GM21528 (cell line): ENCODE results near the gene CEP112.

Source experiments
- ATAC-seq: cut with Tn5 transposase; IDR thresholded peaks from one replicate; pipeline ENCODE4 v1.9.1; 2021; ENCODE audit warnings: mild to moderate bottlenecking, moderate library complexity; ENCODE audit not compliant: unreplicated experiment, low FRiP score

The CEP112 gene

GRCh38 chr17:65670667-65671371 is 521.1 kb downstream of the CEP112 start:
- no peak for ATAC-seq

- ATAC-seq, result no peak
Observed at GRCh38 chr17:65668211-65668610, 523.7 kb downstream of the CEP112 start.

- no peak for ATAC-seq
Observed at GRCh38 chr17:65667656-65668055, 524.3 kb downstream of the CEP112 start.

- no peak for ATAC-seq
Observed at GRCh38 chr17:65666876-65667321, 525.0 kb downstream of the CEP112 start.

GRCh38 chr17:65665966-65666365 is 526.0 kb downstream of the CEP112 start:
- ATAC-seq, result no peak

GRCh38 chr17:65664696-65665095 is 527.2 kb downstream of the CEP112 start:
- ATAC-seq, result no peak

- ATAC-seq, result no peak
Observed at GRCh38 chr17:65664266-65664665, 527.7 kb downstream of the CEP112 start.

GRCh38 chr17:65662196-65662595 is 529.7 kb downstream of the CEP112 start:
- no peak for ATAC-seq

GRCh38 chr17:65660947-65661346 is 531.0 kb downstream of the CEP112 start:
- ATAC-seq, result no peak

- ATAC-seq, result no peak
Observed at GRCh38 chr17:65660078-65660477, 531.9 kb downstream of the CEP112 start.

- no peak for ATAC-seq
Observed at GRCh38 chr17:65659512-65659911, 532.4 kb downstream of the CEP112 start.

GRCh38 chr17:65657251-65657828 is 534.6 kb downstream of the CEP112 start:
- no peak for ATAC-seq

- no peak for ATAC-seq
Observed at GRCh38 chr17:65656390-65657250, 535.3 kb downstream of the CEP112 start.

GRCh38 chr17:65655706-65656105 is 536.2 kb downstream of the CEP112 start:
- no peak for ATAC-seq

GRCh38 chr17:65644545-65644944 is 547.4 kb downstream of the CEP112 start:
- no peak for ATAC-seq

- no peak for ATAC-seq
Observed at GRCh38 chr17:65638221-65638975, 553.5 kb downstream of the CEP112 start.

GRCh38 chr17:65637786-65638185 is 554.1 kb downstream of the CEP112 start:
- ATAC-seq, result no peak

GRCh38 chr17:65634533-65634932 is 557.4 kb downstream of the CEP112 start:
- no peak for ATAC-seq

GRCh38 chr17:65633988-65634387 is 557.9 kb downstream of the CEP112 start:
- ATAC-seq, result no peak

- no peak for ATAC-seq
Observed at GRCh38 chr17:65633146-65633881, 558.6 kb downstream of the CEP112 start.
